OCI-LY7 (cell line): ENCODE results near the gene PARD6G. TPM values are rescaled to one million over a fixed set of nuclear protein-coding genes. Genes with fewer than 3 reads are reported as not detected.

Experiments used
- BruUV-seq: library from RNA; stranded (reverse); fragments of 400-500 nt; replicated peaks from 2 replicates; lab custom pipeline; 2021; lab: Mats Ljungman, UMichigan
- CTCF ChIA-PET: fragments of 300-600 bp; sonication (Branson Sonifier 250); formaldehyde crosslinking; loops from one replicate; lab custom pipeline; 2022; ENCODE audit warnings: antibody characterized with exemption; ENCODE audit not compliant: unreplicated experiment; lab: Charles Lee
- POLR2A ChIA-PET: fragments of 300-600 bp; sonication (Branson Sonifier 250); formaldehyde crosslinking; loops from one replicate; lab custom pipeline; 2022; ENCODE audit warnings: antibody characterized with exemption; lab: Charles Lee
- DNase-seq: peaks from one replicate; pipeline ENCODE4 v3.0.0-alpha.2; 2015; ENCODE audit warnings: low spot score
- H2AFZ ChIP-seq: fragments of 200-600 bp; sonication (generic), shearing (Covaris generic); 2 replicates; pipeline ENCODE4 v1.6.1; 2014; ENCODE audit warnings: mild to moderate bottlenecking, antibody characterized with exemption, low read length, moderate library complexity
- H3K27ac ChIP-seq: fragments of 200-600 bp; sonication (generic); 2 replicates; pipeline ENCODE4 v1.5.1; 2014; ENCODE audit warnings: mixed run types, low read depth, mild to moderate bottlenecking, moderate library complexity, low read length, inconsistent platforms; ENCODE audit not compliant: poor library complexity, severe bottlenecking
- H3K36me3 ChIP-seq: fragments of 200-600 bp; sonication (generic); 2 replicates; pipeline ENCODE4 v1.6.1; 2014; ENCODE audit warnings: mild to moderate bottlenecking, antibody characterized with exemption, low read length, moderate library complexity, mixed read lengths; ENCODE audit not compliant: insufficient read depth
- H3K4me1 ChIP-seq: fragments of 200-600 bp; sonication (generic); 2 replicates; pipeline ENCODE4 v1.5.1; 2014; ENCODE audit warnings: mild to moderate bottlenecking, low read length; ENCODE audit not compliant: insufficient read depth, poor library complexity, severe bottlenecking
- H3K4me2 ChIP-seq: fragments of 200-600 bp; sonication (generic); 2 replicates; pipeline ENCODE4 v1.6.1; 2014; ENCODE audit warnings: mild to moderate bottlenecking, low read length
- H3K4me3 ChIP-seq: fragments of 200-600 bp; sonication (generic); 2 replicates; pipeline ENCODE4 v1.5.1; 2014; ENCODE audit warnings: mild to moderate bottlenecking, low read depth, low read length; ENCODE audit not compliant: poor library complexity, severe bottlenecking
- H3K79me2 ChIP-seq: fragments of 200-600 bp; sonication (generic); 2 replicates; pipeline ENCODE4 v1.6.1; 2016; ENCODE audit warnings: low read depth, mild to moderate bottlenecking, low read length, moderate library complexity, mixed read lengths; ENCODE audit not compliant: insufficient read depth
- H3K9me2 ChIP-seq: fragments of 200-600 bp; sonication (generic); 2 replicates; pipeline ENCODE4 v1.6.1; 2016; ENCODE audit warnings: mild to moderate bottlenecking, low read length, mixed read lengths; ENCODE audit not compliant: insufficient read depth
- H3K9me3 ChIP-seq: fragments of 200-600 bp; sonication (generic); 2 replicates; pipeline ENCODE4 v1.6.1; 2014; ENCODE audit warnings: mild to moderate bottlenecking, mixed run types, low read length, mixed read lengths
- H4K20me1 ChIP-seq: fragments of 200-600 bp; sonication (generic); 2 replicates; pipeline ENCODE4 v1.6.1; 2014; ENCODE audit warnings: mild to moderate bottlenecking, antibody characterized with exemption, low read length, moderate library complexity, mixed read lengths; ENCODE audit not compliant: insufficient read depth
- CTCF ChIP-seq: fragments of 200-600 bp; sonication (generic); conservative IDR thresholded peaks from 2 replicates; pipeline ENCODE4 v1.5.1; 2014; ENCODE audit warnings: mild to moderate bottlenecking, antibody characterized with exemption, low read length, moderate library complexity, mixed read lengths
- EZH2phosphoT487 ChIP-seq: fragments of 200-600 bp; sonication (generic); IDR thresholded peaks from 2 replicates; pipeline ENCODE4 v1.6.1; 2018; ENCODE audit warnings: low read depth, borderline replicate concordance, mild to moderate bottlenecking, mixed run types, antibody characterized with exemption, low read length, moderate library complexity, mixed read lengths
- intact Hi-C: fragments of 100-400 bp; cut with micrococcal nuclease; formaldehyde crosslinking; loops from one replicate; pipeline ENCODE4 v1.10.0; 2022; ENCODE audit not compliant: unreplicated experiment
- total RNA-seq, 2 experiments: library from RNA; depleted of rRNA in 1 of 2; stranded (reverse); fragments of >200 nt in 1 of 2; shearing (Covaris generic) in 1 of 2; gene quantifications; 2 replicates each; pipeline ENCODE4 v1.2.3, GENCODE V29; 2014 to 2022

The PARD6G gene
- total RNA-seq, 2 experiments from 2014 or later = 0.03 TPM; not detected in 1

GRCh38 chr18:80177128-80177527 is 70.2 kb downstream of the PARD6G start:
- no peaks in the 10 kb centered on the region for H3K79me2 ChIP-seq
- no peaks in the 10 kb centered on the region for H3K9me3 ChIP-seq
- H4K20me1 ChIP-seq = no peaks in the 10 kb centered on the region
- H3K4me1 ChIP-seq = no peaks in the 10 kb centered on the region
- ChIA-PET CTCF (no interaction called here), POLR2A (no interaction called here)
- no peaks in the 10 kb centered on the region for H3K9me2 ChIP-seq
- TF ChIP-seq EZH2phosphoT487 = no peak
- TF ChIP-seq CTCF = no peak
- intact Hi-C loops = no loop called here
- H3K4me3 ChIP-seq = no peak overlapping the region
- no peak overlapping the region for H3K4me2 ChIP-seq
- no peak overlapping the region for H2AFZ ChIP-seq
- H3K27ac ChIP-seq = no peak overlapping the region
- no peaks in the 10 kb centered on the region for H3K36me3 ChIP-seq
- DNase-seq = no peak
- BruUV-seq = no TSS peak

- Histone ChIP-seq H3K79me2 (no peaks in the 10 kb centered on the region), H3K4me1 (no peaks in the 10 kb centered on the region), H3K9me3 (no peaks in the 10 kb centered on the region), H3K36me3 (no peaks in the 10 kb centered on the region), H3K4me2 (no peak overlapping the region), H2AFZ (no peak overlapping the region), H3K4me3 (no peak overlapping the region), H3K27ac (no peak overlapping the region), H4K20me1 (no peaks in the 10 kb centered on the region), H3K9me2 (no peaks in the 10 kb centered on the region)
- ChIA-PET POLR2A (no interaction called here), CTCF (no interaction called here)
- intact Hi-C loops = no loop called here
- no peak for DNase-seq
- BruUV-seq = no TSS peak
- no peak for TF ChIP-seq CTCF
- no peak for TF ChIP-seq EZH2phosphoT487
Observed at GRCh38 chr18:80176334-80177073, 70.8 kb downstream of the PARD6G start.

GRCh38 chr18:80175451-80176204 is 71.7 kb downstream of the PARD6G start:
- POLR2A ChIA-PET = no interaction called here
- no peak overlapping the region for H3K4me3 ChIP-seq
- intact Hi-C loops = no loop called here
- TF ChIP-seq CTCF (no peak), EZH2phosphoT487 (no peak)
- no peak overlapping the region for H3K4me2 ChIP-seq
- CTCF ChIA-PET = no interaction called here
- no peaks in the 10 kb centered on the region for H3K36me3 ChIP-seq
- no peak overlapping the region for H3K27ac ChIP-seq
- no peaks in the 10 kb centered on the region for H3K4me1 ChIP-seq
- DNase-seq = no peak
- H3K79me2 ChIP-seq = no peaks in the 10 kb centered on the region
- no peak overlapping the region for H2AFZ ChIP-seq
- no peaks in the 10 kb centered on the region for H3K9me2 ChIP-seq
- no peaks in the 10 kb centered on the region for H3K9me3 ChIP-seq
- BruUV-seq = no TSS peak
- H4K20me1 ChIP-seq = no peaks in the 10 kb centered on the region
